Fibroblast of skin of left biceps (primary cell): ENCODE data around the gene C3AR1.
"Not testable (repeated sequence)": the region's sequence is repeated elsewhere in the genome, so short reads cannot be mapped to it uniquely, and the experiment has no call there.

Source experiments
- DNase-seq, 2 experiments: peaks; one replicate each; pipeline ENCODE4 v3.0.0-alpha.2; 2013; ENCODE audit warnings: low read depth in 2 of 2

C3AR1 gene

DNA sequence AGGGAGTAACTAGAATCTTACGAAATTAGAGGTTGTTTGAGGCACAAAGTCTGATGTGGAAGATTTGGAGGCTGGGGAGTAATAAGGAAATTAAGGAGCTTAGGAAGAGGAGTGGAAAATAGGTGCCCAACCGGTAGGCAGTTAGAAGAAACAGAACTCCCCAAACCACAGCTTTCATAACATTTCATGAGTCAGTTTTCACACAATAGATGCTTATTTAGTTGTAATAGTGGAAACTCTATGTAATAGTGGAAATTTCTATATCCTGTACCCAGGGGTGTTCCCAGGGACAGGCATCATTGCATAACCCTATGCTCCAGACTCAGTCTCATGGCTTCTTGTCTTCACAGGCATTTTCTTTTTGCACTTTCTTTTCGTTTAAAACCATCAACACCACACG, 8.3 kb downstream of the C3AR1 start:
- no peak for DNase-seq

DNA sequence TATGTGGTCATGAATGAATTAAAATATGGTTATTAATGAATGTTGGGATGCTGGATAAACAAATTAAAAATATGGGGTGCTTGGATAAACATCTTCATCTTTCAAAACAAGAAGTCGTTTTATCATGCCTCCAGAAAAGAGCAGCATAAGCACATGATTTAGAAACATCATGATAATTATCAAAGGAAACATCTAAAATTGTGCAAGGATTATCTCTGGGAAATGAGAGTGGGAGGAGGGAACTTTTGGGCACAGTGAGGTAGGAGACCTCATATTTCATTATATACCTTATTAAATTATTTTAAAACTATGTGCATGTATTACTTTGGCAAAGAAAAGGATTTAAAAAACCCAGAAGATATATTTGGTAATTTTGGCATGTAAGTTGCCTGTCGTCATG, 8.9 kb downstream of the C3AR1 start:
- DNase-seq = no peak

DNA sequence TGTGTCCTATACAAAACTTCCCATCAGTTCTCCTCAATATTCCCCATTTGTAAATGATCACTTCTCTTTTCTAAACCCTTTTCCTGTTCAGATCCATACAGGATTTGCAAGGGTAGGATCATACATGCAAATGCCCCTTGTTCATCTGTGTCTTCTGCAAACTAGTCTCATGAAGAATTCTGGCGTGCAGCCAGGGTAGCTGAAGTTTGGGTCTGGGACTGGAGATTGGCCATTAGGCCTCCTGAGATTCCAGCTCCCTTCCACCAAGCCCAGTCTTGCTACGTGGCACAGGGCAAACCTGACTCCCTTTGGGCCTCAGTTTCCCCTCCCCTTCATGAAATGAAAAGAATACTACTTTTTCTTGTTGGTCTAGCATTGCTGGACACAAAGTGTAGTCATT, 11.3 kb downstream of the C3AR1 start:
- no peak for DNase-seq

DNA sequence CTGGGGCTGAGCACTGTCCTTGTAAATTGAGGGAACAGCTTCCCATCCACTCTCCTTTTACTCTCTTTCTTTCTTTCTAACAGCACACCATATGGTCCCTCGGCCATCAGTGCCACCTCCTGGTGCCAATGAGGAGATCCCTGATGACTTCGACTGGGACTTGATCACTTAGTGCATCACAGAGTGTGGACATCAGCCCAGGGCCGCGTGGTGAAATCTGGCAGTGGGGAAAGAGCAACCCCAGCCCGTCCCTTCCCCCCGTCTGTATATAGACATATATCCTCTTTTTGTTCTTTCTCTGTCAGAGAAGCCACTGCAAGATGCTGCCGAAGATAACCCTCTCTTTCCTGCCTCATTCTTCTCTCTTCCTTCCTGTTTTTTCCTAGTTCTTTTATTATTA, 13.5 kb downstream of the C3AR1 start:
- DNase-seq = no peak

DNA sequence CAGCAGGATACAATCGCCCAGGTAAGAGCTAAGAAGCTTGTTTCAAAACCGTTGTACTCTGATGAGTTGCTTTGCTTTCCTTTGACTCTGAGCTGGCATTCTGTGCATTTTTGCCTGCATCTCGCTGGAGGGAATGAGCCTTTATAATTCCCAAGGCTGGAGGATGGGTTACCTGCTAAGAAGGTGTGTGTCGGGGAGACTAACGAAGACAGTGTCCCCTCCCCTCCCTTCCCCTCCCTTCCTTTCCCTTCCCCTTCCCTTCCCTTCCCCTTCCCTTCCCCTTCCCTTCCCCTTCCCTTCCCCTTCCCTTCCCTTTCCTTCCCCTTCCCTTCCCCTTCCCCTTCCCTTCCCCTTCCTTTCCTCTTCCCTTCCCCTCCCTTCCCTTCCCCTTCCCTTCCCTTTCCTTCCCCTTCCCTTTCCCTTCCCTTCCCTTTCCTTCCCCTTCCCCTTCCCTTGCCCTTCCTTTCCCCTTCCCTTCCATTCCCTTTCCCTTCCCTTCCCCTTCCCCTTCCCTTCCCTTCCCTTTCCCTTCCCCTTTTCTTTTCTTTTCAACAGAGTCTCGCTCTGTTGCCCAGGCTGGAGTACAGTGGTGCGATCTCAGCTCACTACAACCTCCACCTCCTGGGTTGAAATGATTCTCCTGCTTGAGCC, 15.4 kb downstream of the C3AR1 start:
- no peak for DNase-seq

DNA sequence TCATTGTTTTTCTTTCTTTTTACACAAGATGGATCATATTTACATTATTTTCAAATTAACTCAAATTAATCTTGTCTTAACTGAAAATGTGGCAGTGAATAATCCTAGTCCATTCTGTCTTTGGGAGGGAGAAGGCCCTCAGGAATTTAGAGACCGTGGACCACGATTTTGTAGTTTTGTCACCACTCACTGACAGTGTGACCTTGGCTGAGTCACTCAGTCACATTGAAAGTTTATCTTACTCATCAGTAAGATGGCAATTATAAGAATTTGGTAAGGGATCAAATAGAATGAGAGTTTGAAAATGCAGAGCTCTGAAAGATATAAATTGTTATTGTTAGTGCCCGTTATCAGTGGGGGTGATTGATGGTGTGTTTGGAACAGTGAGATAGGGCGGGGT, 17.3 kb downstream of the C3AR1 start:
- no peak for DNase-seq

DNA sequence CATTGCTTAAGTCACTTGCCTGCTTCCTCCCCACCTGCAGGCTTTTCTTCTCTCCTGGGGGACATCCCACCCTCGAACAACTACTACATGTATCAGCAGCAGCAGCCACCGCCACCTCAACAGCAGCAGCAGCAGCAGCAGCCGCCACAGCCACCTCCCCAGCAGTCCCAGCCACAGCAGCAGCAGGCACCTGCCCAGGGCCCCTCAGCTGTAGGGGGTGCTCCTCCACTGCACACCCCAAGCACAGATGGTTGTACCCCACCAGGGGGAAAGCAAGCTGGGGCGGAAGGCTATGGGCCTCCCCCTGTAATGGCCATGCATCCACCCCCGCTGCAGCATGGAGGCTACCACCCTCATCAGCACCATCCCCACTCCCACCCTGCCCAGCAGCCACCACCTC, 18.3 kb downstream of the C3AR1 start:
- DNase-seq = no peak

DNA sequence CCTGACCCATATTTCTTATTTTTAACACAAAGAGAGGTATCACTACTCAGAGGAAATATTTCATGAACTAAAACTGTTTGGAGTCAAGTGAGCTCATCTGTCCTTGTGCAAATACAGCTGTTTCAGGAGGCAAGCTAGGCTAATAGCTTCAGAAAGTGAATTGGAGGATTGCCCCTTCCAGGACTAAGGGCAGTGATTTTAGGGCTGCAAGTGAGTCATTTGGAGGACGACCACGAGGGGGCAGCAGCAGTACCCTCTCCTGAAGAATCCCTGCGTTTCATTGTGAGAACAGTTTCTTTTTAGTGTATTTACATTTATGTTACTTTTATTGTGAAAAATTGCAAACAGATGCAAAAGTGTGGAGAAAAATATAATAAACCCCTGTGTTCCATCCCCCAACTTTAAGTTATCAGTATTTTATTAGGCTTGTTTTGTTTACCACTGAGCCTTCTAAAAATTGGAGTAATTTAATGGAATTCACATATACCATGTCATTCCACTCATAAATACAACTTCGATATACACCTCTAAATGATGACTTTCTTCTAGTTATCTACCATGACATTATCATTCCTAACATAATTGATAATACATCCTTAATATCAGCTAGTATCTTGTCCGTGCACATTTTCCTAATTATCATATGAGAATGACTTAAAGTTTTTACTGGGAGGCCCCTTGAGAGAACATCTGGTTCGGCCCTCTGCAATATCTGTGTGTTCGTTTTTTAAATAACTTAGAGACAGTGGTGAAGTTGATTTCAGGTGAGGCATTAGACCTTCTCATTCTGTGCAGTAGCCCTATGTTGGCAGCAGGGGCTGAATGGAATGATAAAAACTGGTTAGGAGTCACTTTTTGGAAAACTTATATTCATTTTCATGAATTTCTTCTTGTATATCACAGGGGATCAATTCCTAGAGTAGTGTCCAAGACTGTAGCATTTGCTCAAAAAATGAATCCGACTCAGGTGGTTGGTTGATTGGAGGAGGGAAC, 19.9 kb downstream of the C3AR1 start:
- DNase-seq = peak in 1 of 2 experiments; percentile 33

DNA sequence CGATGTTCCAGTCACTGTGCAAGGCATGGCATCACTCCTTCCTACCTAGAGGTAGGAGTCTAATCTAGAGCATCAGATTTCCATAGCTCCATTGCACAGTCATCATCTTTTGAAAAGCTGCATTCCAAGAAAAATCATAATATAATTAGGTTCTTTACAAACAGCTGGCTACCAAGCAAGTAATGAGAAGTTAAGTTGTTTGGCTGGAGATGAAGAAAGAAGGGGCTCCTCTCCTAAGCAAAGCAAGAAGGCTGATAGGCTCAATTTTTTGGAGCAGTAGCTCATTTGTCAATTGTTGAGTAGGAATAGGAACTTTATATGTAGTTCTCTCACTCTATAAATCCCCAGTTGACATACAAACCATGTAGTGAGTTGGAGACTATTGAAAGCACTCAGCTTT, 25.4 kb downstream of the C3AR1 start:
- no peak for DNase-seq

DNA sequence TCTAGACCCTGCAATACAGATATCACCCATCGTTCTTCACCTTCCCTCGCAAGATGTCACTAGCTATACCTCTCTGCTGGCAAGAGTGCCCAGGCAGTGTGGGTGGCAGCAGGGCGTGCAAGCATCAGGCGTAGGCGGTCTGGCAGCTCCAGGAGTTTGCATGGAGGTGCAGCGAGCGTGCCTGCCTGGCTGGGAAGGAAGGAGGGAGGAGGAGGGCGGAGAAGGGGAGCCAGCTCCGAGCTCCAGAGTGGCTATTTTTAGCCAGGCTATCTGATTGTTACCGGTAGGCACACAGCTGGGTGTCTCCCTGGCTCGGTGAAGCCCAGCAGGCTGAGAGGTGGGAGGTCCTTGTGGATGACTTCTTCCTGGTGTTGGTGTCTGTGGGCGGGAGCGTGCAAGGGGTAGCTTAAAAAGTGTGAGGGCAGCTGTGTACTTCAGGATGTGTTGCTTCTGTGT, 27.5 kb downstream of the C3AR1 start:
- no peak for DNase-seq

DNA sequence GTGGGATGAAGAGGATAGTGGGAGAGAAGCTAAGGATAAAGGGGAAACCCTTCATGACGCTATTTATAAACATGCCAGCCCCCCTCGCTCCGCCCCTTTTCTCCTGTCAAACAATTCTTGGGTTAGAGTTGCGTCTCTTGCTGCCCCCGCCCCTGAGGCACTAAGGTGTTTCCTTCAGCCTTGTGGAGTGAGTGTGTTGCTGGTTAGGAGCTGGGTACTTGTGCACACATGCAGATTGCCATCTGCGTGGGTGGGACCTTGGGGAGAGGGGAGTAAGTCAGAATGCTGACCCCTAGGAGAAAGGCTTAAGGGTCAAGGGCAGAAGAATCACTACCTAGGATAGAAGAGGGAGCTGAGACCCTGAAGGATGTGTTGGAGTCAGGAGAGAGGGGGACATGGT, 28.2 kb downstream of the C3AR1 start:
- DNase-seq = no peak

DNA sequence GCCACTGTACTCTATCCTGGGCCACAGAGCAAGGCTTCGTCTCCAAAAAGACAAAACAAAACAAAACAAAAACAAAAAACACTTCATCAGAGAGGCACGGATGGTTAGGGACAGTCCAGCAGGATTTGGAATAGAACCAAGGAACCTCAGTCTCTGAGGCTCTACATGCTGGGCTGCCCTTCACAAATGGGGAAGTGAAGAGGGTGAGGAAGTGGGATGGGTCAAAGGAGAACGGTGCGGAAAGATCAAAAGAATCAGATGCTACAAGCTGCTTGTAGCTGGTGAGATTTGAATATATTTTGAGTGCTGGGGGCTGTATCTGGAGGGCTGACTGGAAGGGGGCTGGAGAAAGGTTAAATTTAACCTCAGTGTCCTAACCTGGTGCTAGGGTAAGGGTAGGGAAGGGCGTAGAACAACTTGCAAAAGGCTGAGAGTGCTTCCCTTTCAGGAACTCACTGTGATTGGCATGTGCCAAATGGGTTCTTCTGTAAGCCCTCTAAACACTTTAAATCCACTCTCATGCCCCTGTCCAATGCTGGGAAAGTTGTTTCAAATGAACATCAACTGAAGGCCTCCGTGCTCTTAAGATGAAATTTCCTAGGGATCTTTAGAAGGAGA, 29.0 kb downstream of the C3AR1 start:
- DNase-seq = no peak

DNA sequence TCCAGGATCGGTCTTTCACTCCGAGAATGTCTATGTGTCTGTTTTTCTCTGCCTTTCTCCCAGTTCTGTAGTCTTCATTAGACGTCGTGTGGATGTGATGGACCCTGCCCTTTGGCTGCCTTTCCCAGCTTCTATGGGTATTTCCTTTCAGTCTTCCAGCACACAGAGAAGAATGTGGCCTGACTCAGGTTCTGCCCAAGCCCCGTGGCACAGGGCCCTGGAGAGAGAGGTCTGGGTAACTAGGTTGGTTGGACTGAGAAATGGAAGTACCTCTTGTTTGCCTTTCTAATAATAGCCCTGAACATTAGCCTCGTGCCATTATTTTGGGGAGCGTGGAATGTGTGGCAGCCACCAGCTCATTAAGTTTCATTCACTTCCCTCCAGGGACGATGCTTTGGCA, 29.8 kb downstream of the C3AR1 start:
- DNase-seq = no peak

DNA sequence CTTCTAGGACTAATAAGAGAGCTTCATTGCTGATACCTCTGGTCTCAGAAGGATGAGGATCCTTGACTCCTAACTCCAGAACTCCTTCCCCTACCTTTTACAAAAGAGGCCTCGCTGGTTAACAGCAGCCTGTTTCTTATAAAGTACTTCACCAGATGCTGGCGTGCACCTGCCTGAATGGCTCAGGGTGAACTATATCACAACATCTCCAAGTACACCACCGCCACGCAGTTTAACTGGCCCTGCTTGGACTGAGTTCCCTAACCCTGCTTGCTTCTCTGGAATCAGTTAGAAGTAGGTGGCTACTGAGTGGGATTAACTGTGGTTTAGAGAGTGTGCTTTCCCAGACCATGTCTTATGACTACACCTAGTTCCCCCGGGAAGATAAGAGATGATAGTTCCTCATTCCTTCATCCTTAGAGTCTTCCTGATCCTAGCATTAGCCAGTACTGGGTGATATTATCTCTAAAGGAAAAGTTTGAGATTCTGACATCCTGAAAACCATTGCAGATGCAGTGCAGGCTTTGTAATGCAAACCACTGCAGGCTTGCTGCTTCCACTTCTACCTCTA, 30.6 kb downstream of the C3AR1 start:
- DNase-seq = no peak

DNA sequence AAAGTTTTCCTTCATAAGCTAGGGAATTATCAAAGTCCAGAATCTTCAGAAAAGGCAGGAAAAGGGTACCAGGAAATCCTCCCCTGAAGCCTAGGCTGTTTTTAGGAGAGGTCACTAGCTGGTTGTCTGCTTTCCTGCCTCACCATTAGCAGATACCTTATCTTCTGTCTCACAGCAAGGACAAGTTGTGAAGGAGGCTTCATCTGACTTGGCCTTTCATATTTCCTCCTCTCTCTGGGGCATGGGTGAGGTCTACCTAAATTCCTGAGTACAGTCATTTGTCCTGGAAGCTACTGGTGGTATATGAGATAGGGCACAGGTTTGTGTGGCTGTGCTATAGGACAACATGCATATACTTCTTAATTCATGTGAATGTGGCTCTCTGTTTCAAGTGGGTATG, 31.4 kb downstream of the C3AR1 start:
- no peak for DNase-seq

DNA sequence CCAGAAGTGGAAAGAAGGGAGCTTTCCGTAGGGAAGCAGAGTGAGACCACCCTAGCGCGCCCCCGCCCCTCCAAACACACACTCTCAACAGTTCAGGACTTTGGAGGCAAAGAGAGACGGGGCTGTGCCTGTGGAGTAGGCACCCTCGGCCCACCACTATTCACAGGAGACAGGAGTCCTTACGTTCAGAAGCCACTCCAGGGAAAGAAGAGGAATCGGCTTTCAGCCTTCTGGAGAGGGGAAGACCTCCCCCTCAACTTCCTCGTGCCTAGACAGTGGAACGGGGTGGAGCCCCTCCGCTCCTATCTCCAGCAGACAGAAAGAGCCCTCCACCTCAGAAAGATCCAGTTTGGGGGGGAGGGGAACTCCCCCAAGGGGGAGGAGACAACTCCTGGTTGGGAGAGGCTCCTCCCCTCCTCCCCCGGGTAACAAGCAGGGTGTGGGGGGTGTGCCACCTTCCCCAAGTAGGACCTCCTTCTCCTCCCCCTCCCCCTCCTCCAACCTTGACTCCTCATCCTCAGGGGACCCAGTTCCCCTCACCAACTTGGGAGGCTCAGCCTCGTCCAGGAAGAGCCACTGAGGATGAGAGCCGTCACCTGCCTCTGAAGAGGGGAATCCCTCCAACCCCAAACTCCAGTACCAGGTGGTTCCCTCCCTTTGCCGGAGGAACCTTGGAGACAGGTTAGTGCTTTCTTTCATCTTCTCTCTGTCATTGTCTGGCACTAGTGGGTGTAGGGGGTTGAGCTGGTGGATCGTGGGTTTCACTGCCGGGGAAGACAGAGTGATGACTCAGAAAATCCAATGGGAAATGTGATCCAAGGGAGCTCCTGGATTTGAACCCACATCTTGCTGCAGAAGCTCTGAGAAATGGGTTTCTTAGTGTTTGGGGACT, 32.8 kb downstream of the C3AR1 start:
- DNase-seq = no peak

DNA sequence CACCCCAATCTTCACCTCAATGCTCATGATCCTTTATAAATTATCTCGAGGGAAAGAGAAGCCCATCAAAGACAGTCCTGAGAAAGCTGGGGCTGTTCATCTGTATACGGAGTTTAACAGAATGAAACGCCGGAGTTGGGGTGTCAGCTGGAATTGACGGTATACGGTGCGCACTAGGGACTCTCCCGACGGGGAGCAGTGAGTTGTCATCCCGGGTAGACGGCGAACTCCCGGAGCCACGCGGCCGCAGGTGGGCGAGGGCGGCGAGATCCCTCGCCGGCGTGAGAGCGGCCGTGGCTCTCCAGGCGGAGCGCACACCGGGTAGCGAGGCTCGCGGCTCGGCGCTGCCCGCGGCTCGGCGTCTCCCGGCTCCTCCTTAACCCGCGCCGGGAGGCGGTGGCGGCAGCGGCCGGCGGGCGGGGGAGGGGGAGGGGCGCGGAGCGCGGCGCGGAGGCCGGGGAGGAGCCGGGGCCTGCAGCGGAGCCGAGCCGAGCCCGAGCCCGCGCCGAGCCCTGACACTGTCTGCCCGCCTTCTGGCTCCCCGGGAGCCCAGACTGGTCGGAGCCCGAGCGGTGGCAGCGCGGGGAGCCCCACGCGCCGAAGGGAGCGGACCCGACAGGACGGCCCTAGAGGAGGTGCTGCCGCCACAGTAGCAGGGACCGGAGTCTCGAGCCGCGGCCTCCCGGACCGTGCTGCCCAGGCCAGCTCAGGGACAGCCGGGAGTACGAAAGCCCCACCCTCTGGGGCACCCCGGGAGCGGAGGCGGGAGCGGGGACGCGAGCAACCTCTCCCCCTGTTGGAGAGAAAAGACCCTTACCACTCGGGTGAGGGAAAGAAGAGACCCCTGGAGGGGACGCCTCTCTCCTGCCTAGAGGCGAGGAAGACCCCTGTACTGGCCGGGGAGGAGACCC, 33.7 kb downstream of the C3AR1 start, which contains the start of gene FOXJ2:
TSS of gene FOXJ2 (plus strand) at position 475 of the 911 bp plus-strand sequence. CDS start 7,117 bp downstream, outside the sequence.
- peak in 1 of 2 experiments; percentile 33 for DNase-seq

DNA sequence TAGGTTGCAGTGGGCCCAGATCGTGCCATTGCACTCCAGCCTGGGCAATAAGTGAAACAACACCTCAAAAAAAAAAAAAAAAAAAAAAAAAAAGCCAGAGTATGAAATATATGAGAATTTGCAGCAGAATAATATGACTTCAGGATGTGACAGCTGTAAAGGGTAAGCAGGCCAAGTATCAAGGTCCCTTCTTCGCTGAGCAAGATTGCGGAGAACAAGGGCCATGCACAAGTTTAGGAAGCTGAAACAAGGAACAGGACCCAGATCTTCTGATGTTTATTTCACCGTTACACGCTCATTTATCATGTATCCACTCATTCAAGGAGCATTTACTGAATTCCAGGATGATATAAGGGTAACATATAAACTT, 34.3 kb downstream of the C3AR1 start:
- no peak for DNase-seq

DNA sequence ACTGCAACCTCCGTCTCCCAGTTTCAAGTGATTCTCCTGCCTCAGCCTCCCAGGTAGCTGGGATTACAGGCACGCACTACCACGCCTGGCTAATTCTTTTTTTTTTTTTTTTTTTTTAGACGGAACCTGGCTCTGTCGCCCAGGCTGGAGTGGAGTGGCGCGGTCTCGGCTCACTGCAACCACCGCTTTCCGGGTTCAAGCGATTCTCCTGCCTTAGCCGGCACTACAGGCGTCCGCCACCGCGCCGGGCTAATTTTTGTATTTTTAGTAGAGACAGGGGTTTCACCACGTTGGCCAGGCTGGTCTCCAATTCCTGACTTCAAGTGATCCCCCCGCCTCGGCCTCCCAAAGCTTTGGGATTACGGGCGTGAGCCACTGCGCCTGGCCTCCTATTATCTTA, 35.1 kb downstream of the C3AR1 start:
- DNase-seq = not testable (repeated sequence)

DNA sequence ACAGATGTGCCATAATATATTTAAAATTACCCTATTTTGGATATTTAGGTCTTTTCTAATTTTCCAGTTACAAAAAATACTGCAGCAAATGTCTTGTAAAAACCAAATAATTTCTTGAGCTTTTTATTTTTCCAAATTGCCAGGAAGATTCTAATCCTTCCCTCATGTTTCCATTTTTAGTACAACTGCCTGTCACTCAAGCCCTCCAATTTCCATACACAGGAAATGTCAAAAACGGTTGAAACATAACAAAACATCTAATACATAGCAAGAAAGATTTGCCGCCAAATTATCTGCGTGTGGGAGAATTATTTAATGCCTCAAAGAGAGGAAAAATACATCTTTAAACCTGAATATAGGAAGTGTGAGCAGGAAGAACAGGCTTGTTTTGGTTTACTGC, 36.0 kb downstream of the C3AR1 start:
- no peak for DNase-seq
